Esophagus squamous epithelium (tissue), 5 donors: ENCODE measurements around the gene TSHZ2. TPM values are rescaled to one million over a fixed set of nuclear protein-coding genes. Genes with fewer than 3 reads are reported as not detected.

ENCODE experiments used
- DNase-seq: peaks from one replicate; lab custom pipeline; 2025; lab: John Stamatoyannopoulos, UW
- H3K27ac ChIP-seq, 4 donors: fragments of 200-600 bp; sonication (generic); one replicate each; pipeline ENCODE4 v1.5.1; 2016 to 2019; ENCODE audit warnings: mild to moderate bottlenecking in 1 of 4
- H3K27me3 ChIP-seq, 4 donors: fragments of 200-600 bp; sonication (generic); 1 replicate in 3 of 4; 2 replicates in 1 of 4; pipeline versions ENCODE4 v1.5.1 to v1.6.0; 2017 to 2021; ENCODE audit warnings: antibody characterized with exemption in 1 of 4
- H3K36me3 ChIP-seq, 3 donors: fragments of 200-600 bp; sonication (generic); one replicate each; pipeline ENCODE4 v1.5.1; 2016 to 2019
- H3K4me1 ChIP-seq, 3 donors: fragments of 200-600 bp; sonication (generic); one replicate each; pipeline ENCODE4 v1.5.1; 2017 to 2019
- H3K4me3 ChIP-seq, 4 donors: fragments of 200-600 bp; sonication (generic); 1 replicate in 3 of 4; 2 replicates in 1 of 4; pipeline ENCODE4 v1.5.1; 2016 to 2019; ENCODE audit warnings: mild to moderate bottlenecking in 2 of 4, moderate library complexity in 1 of 4
- H3K9me3 ChIP-seq, 3 donors: fragments of 200-600 bp; sonication (generic); one replicate each; pipeline ENCODE4 v1.5.1; 2016 to 2019
- POLR2A ChIP-seq, 4 donors: fragments of 450-650 bp; IDR thresholded peaks; one replicate each; pipeline ENCODE4 v1.6.1; 2017; ENCODE audit warnings: antibody characterized with exemption in 4 of 4, mild to moderate bottlenecking in 4 of 4, moderate library complexity in 3 of 4
- WGBS, 2 donors: methylation state at CpG; one replicate each; pipeline ENCODE4 v1.1.5; 2018; 5-methylcytosine and 5-hydroxymethylcytosine counted together
- intact Hi-C: fragments of 100-400 bp; cut with DNase I; formaldehyde crosslinking; loops from one replicate; pipeline ENCODE4 v1.15.0; 2022
- total RNA-seq, 4 donors: library from RNA; depleted of rRNA; stranded (reverse); fragments of >200 nt; gene quantifications; one replicate each; pipeline ENCODE4 v1.1.0, GENCODE V29; 2016
- TF ChIP-seq, protein P1 (sequence below), 6 experiments: fragments of 450-650 bp in 4 of 6; fragments of 200-600 bp in 2 of 6; sonication (generic) in 2 of 6; IDR thresholded peaks; one replicate each; pipeline ENCODE4 v1.5.1; 2016 to 2019; ENCODE audit warnings: antibody characterized with exemption in 6 of 6, mild to moderate bottlenecking in 4 of 6, moderate library complexity in 4 of 6
- donor health status: DM: yes; HTN: yes; CAD: no.

The TSHZ2 gene
- total RNA-seq, 4 donors from 2014 or later, result 4.7 to 22.0 (median 12.9) TPM

DNA sequence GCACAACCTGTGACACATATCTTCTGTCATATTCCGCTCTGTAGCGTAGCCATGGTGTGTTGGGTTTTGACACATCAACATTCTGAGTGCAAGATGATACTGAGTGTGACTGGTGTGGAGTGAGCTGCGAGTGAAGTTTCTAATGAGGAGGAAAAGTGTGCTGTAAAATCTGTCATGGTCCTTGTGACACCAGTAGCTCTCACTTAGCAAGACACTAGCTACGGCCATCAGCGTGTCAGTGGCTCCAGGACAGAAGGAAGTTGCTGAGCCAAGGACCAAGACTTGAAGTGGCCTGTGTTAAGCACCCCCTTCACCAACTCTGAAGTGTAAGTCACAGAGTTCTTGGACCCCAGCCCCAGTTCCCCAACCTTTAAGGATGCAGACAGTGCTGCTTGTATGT is 72.1 kb downstream of the TSHZ2 start:
- Histone ChIP-seq H3K27me3 (no peaks in the 10 kb centered on the region), H3K36me3 (no peaks in the 10 kb centered on the region), H3K9me3 (no peaks in the 10 kb centered on the region), H3K27ac (no peak overlapping the region), H3K4me1 (peaks cover 13 to 30% (median 15%) of the 10 kb centered on the region in 3 donors), H3K4me3 (no peak overlapping the region)
- TF ChIP-seq POLR2A (IDR thresholded peaks at IDR 0.05), result no peak
- TF ChIP-seq, protein P1, sequence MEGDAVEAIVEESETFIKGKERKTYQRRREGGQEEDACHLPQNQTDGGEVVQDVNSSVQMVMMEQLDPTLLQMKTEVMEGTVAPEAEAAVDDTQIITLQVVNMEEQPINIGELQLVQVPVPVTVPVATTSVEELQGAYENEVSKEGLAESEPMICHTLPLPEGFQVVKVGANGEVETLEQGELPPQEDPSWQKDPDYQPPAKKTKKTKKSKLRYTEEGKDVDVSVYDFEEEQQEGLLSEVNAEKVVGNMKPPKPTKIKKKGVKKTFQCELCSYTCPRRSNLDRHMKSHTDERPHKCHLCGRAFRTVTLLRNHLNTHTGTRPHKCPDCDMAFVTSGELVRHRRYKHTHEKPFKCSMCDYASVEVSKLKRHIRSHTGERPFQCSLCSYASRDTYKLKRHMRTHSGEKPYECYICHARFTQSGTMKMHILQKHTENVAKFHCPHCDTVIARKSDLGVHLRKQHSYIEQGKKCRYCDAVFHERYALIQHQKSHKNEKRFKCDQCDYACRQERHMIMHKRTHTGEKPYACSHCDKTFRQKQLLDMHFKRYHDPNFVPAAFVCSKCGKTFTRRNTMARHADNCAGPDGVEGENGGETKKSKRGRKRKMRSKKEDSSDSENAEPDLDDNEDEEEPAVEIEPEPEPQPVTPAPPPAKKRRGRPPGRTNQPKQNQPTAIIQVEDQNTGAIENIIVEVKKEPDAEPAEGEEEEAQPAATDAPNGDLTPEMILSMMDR (IDR thresholded peaks at IDR 0.05), result no peak
- DNase-seq, result no peak
- intact Hi-C loops, result no loop called here
- 87 to 91% methylated on average over 3 to 5 of the region's 5 CpGs for WGBS, 2 donors

DNA sequence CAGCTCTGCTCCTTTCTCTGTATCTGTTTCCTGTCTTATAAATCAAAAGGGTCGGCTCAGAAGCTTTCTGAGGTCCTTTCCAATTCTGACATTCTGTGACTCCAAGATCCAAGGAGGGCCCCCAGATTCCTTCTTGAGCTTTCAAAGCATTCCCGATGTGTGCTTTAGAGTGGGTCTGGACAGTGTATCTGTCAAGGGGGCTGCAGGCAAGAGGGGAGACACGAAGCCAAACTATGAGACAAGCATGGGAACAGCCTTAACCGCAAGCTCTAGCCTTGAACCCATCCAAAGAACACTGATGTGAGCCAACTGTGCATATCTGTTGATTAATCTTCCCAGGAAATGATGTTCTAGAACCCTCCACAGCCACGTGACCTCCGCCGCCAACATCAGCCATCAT is 73.8 kb downstream of the TSHZ2 start:
- no peaks in the 10 kb centered on the region for H3K36me3 ChIP-seq
- peaks cover 9 to 21% (median 11%) of the 10 kb centered on the region in 3 donors for H3K4me1 ChIP-seq
- 85 to 89% methylated on average over 5 to 6 of the region's 7 CpGs for WGBS, 2 donors
- DNase-seq, result no peak
- no peak overlapping the region for H3K4me3 ChIP-seq
- intact Hi-C loops, result no loop called here
- no peaks in the 10 kb centered on the region for H3K9me3 ChIP-seq
- no peaks in the 10 kb centered on the region for H3K27me3 ChIP-seq
- H3K27ac ChIP-seq, result no peak overlapping the region
- TF ChIP-seq POLR2A (IDR thresholded peaks at IDR 0.05), result no peak
- TF ChIP-seq, protein P1 (IDR thresholded peaks at IDR 0.05), result no peak

DNA sequence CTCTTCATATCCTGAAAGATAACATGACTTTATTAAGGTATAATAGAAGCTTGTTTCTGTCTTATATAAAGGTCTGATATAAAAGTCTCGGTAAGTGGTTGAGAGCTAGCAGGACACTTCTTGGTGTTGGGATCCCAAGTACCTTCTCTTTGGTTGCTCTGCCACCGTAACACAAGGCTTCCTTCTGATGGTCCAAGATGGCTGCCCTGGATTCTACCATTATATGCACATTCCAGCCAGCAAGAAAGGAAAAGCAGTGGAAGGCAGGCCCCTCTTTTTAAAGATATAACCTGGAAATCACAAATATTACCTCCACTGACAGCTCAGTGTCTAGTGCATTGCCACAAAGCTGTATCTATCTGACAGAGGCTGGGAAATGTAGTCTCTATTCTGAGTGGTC is 75.0 kb downstream of the TSHZ2 start:
- H3K27ac ChIP-seq, result no peak overlapping the region
- no peaks in the 10 kb centered on the region for H3K9me3 ChIP-seq
- WGBS, 2 donors, result 88 to 94% methylated on average over 2 of the region's 2 CpGs
- H3K36me3 ChIP-seq, result no peaks in the 10 kb centered on the region
- no peak for DNase-seq
- no peak overlapping the region for H3K4me3 ChIP-seq
- intact Hi-C loops, result no loop called here
- H3K4me1 ChIP-seq, result peaks cover 0 to 9% (median 0%) of the 10 kb centered on the region in 3 donors
- no peaks in the 10 kb centered on the region for H3K27me3 ChIP-seq
- TF ChIP-seq POLR2A (IDR thresholded peaks at IDR 0.05), result no peak
- TF ChIP-seq, protein P1 (IDR thresholded peaks at IDR 0.05), result no peak

DNA sequence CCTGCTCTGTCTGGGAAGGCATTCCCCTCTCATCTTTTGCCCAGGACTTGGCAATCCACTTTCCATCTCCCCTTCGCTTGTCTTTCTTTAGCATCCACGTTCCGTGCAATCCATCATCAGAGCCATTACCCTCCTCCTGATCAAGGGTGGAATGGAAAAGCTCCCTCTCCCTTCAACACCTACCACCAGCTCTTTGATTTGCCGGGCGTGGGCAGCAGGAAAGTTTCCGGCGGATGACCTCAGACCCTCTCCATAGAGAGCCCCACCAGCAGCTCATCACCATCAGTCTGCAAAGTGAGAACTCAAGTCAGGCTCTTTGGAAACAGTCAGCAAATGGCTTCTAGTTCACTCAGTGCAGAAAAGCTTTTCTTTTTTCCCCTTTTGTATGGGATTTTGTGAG is 76.2 kb downstream of the TSHZ2 start:
- TF ChIP-seq, protein P1 (IDR thresholded peaks at IDR 0.05), result no peak
- no peak for TF ChIP-seq POLR2A (IDR thresholded peaks at IDR 0.05)
- H3K4me3 ChIP-seq, result no peak overlapping the region
- intact Hi-C loops, result no loop called here

DNA sequence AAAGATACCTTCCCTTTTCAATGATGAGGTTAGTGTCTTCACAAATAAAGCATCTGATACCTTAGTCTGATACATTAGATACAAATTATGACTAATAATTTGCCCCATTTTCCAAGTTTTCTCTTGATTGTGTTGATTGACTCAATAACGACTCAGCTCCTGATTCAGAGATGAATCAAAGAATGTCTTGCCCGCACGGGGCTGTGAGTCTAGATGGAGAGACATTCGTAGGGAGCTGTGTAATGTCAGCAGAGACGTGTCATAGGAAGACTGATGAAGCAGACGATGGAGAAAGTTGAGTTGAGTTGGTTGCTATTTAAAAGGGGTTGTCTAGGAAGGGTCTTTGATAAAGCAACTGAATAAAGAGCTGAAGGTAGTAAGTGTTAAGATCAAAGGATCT is 78.2 kb downstream of the TSHZ2 start:
- H3K36me3 ChIP-seq, result no peaks in the 10 kb centered on the region
- H3K4me1 ChIP-seq, result no peaks in the 10 kb centered on the region
- intact Hi-C loops, result no loop called here
- H3K4me3 ChIP-seq, result no peak overlapping the region
- no peak overlapping the region for H3K27ac ChIP-seq
- DNase-seq, result no peak
- no peaks in the 10 kb centered on the region for H3K27me3 ChIP-seq
- WGBS, 2 donors, result 34 to 71% methylated on average over 6 of the region's 6 CpGs
- TF ChIP-seq, protein P1 (IDR thresholded peaks at IDR 0.05), result no peak
- TF ChIP-seq POLR2A (IDR thresholded peaks at IDR 0.05), result no peak
- no peaks in the 10 kb centered on the region for H3K9me3 ChIP-seq

More for the DNA sequence above, 76.2 kb downstream of the TSHZ2 start:
- DNase-seq, result no peak
- 74 to 80% methylated on average over 7 of the region's 7 CpGs for WGBS, 2 donors
- no peak overlapping the region for H3K27ac ChIP-seq
- H3K9me3 ChIP-seq, result no peaks in the 10 kb centered on the region
- no peaks in the 10 kb centered on the region for H3K27me3 ChIP-seq
- H3K4me1 ChIP-seq, result no peaks in the 10 kb centered on the region
- H3K36me3 ChIP-seq, result no peaks in the 10 kb centered on the region
